ENCODE data around the gene OSBPL5.

Gene OSBPL5

DNA sequence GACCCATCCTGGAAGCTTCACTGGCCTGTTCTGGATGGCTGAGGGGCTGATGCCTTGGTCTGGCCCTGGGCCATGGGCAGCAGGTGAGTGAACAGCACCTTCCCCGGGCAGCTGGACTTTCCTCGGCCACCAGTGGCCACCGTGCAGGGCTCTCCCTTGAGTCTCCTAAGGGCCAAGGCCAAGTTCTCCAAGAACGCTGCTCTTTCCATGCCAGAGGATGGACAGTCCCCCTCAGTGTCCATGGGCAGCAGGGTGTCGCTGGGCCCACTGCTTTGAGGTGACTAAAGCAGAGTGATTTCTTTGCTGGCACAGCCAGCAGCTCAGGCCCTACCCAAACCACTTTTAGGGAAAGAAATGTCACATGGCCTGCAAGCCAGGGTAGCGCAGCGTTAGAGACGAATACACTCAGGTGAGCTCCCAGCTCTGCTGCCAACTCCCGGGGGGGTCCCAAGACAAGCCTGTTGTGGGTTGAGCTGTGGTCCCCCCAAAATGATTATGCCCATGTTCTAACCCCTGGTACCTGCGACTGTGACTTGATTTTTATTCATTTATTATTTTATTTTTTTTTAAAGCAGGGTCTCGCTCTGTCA is 104.6 kb downstream of the OSBPL5 start:
- no peak for DNase-seq (ENCODE audit: extremely low read depth in 1 of 2, low read depth in 1 of 2)

DNA sequence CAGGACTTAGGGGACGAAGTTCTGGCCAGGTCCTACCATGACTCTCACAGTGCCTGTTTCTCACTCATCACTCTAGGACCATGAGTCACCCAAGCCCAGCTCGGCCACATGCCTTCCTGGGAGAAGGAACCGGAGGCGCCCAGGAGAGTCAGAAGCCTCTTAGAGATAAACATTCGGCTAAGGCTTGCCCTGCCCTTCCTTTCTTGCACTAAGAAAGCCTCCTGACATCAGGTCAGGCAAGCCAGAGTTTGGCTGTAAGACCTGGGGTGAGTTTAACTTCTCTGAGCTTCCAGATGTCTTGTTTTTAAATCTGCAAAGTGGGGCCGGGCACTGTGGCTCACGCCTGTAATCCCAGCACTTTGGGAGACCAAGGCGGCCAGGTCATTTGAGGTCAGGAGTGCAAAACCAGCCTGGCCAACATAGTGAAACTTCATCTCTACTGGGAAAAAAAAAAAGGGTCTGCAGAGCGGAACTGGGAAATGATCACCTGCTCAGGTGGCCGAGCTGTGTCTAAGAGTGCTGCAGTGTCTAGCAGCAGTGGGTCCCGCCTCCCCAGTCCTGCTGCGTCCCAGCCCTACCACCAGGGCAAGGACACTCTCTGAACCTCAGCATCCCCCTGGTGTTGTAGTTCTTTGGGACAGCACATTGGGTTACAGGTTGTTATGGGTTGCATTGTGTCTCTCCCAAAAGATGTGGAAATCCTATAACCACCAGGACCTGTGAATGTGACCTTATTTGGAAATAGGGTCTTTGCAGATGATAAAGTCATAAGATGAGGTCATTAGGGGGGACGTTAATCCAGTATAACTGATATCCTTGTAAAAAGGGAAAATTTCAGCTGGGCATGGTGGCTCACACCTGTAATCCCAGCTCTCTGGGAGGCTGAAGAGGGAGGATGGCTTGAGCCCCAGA is 106.1 kb downstream of the OSBPL5 start:
- no peak for DNase-seq (ENCODE audit: extremely low read depth in 1 of 2, low read depth in 1 of 2)

- DNase-seq (ENCODE audit: extremely low read depth in 1 of 2, low read depth in 1 of 2) = peak; percentile 90 to 92
Observed at GRCh38 chr11:3057069-3057963, 107.8 kb downstream of the OSBPL5 start, which contains the start of gene CARS1. Gene CARS1 (minus strand): TSS chr11:3057423. CDS start chr11:3057367, 56 bp downstream.

DNA sequence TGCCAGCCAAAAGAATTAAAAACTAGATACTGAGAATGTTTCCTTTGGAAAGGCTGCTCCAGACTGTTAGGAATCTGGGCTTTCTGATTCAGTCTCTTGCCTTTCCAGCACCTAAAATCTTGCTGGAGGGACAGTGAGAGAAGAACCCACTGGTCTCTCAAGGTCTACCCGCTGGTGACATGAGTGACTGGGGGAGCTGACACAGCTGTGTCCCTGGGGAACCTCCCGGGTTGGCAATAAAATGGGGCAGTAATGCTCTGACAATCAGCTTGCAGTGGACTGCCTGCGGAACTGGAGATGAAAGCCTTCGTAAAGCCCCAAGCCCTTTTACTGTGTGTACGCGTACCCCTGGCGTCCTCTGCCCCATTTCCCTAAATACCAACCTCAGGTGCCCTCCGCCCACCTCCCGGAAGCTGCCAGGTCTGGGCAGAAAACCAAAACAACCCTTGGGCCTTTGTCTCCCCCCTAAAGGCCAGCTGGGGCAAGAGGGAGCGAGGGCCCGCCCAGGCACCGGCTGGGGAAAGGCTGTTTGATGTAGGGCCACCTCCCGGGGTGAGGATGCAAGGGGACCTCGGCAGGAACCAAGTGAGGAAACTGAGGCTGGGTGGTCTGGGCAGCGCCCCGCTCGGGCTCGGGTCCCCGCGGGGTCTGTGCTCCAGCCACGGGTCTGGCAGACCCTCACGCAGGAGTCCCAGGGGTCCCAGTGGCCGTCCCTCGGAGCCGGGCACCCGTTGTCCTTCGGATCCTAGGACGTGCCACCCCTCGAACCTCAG is 108.6 kb downstream of the OSBPL5 start:
- peak in 1 of 2 donors; percentile 14 for DNase-seq (ENCODE audit: extremely low read depth in 1 of 2, low read depth in 1 of 2)

DNA sequence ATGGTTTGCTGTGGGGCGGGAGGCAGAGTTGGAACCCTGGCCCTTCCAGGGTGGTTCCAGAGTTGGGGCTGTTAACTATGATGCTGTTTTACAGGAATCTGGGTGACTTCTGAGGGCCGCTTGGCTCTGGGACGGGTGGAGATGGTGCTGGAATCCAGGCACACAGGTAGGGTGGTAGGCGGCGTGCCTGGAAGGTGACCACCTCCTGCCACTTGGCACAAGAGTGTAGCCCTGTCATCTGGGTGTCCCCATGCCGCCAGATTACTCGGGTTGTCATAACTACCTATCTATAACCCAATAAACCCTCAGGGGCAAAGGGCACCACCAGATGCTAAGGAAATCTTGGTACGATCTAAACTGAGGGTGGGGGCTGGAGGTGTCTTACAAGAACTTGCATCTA is 109.2 kb downstream of the OSBPL5 start:
- no peak for DNase-seq (ENCODE audit: extremely low read depth in 1 of 2, low read depth in 1 of 2)

- no peak for DNase-seq (ENCODE audit: extremely low read depth in 1 of 2, low read depth in 1 of 2)
Observed at GRCh38 chr11:3052567-3052966, 112.5 kb downstream of the OSBPL5 start.

GRCh38 chr11:3052109-3052479 is 113.0 kb downstream of the OSBPL5 start:
- no peak for DNase-seq (ENCODE audit: extremely low read depth in 1 of 2, low read depth in 1 of 2)

DNA sequence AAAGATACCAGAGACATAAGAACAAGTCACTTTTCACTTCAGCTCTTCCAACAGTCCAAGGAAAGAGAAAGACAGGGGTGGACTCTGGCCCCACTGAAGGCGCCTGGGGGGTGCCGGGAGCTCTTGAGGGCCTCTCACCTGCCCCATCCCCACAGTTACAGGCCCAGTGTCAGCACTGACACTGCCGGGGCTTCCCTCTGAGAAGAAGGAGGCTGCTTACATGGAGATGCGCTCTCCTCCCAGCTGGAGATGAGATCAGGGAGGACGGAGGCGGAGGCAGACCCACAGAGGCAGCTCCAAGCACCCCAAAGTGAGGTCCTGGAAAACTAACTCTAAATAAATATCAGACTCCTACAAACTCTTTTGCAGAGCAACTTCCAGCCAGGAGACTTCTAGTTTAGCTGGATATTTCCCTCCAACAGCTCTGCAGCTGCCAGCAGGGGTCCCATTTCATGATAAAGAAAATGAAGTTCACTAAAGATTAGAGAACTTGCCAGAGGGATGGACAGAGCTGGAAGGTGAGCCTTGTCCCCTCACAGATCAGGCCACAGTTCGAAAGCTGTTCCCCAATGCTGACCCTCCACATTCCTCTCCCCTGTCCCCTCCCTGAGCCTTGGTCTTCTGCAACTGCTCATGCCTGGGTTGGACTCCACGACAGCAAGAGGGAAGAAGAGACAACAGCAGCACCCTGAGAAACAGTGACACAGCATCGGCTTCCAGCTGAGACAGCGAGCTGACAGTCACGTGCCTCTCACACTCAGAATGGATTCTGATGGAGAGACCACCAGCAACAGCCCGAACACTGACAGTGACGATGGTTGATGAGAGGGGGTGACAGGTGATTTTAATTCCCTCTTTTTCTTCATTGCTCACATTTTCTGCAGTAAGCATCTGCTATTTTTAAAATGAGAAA is 113.7 kb downstream of the OSBPL5 start:
- no peak for DNase-seq (ENCODE audit: extremely low read depth in 1 of 2, low read depth in 1 of 2)

- DNase-seq (ENCODE audit: extremely low read depth in 1 of 2, low read depth in 1 of 2) = no peak
Observed at GRCh38 chr11:3050386-3051195, 114.5 kb downstream of the OSBPL5 start.

DNA sequence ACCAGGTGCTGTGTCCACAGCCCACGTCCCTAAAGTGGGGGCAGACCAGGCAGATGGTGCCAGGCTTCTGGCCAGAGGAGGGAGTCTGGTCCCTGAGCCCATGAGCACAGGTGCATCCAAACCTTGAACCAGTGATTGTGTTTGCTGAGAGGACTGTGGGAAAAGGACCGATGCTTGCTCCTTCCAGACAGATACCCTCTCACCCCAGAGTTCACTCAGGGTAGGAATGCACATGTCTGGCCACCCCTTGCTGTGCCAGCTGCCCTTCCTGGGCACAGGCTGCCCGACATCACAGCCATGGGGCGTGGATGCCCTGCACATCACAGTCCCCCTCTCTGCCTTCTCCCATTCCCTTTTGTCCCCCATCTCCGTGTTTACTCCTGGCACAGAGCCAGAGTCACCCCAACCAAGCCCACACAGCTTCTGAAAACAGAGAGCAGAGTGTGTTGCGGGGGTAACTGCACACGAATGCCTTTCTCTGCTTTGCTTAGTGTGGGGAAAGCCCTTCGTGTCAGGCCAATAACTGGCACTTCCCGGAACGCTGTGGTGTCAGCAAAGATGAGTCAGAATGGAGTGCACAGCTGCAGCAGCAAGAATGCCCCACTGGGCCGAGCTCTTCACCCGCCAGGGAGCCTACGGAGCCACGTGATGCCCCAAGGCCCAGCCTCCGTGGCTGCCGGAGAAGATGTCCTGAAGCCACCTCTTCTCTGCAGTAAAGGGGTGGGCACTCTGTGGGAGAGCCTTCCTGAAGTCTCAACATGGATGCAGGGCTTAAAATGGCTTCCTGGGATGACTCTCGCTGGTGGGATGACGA is 115.5 kb downstream of the OSBPL5 start:
- peak; percentile 31 to 47 for DNase-seq (ENCODE audit: extremely low read depth in 1 of 2, low read depth in 1 of 2)

GRCh38 chr11:3047637-3048036 is 117.5 kb downstream of the OSBPL5 start:
- no peak for DNase-seq (ENCODE audit: extremely low read depth in 1 of 2, low read depth in 1 of 2)

GRCh38 chr11:3046641-3047040 is 118.5 kb downstream of the OSBPL5 start:
- no peak for DNase-seq (ENCODE audit: extremely low read depth in 1 of 2, low read depth in 1 of 2)

DNA sequence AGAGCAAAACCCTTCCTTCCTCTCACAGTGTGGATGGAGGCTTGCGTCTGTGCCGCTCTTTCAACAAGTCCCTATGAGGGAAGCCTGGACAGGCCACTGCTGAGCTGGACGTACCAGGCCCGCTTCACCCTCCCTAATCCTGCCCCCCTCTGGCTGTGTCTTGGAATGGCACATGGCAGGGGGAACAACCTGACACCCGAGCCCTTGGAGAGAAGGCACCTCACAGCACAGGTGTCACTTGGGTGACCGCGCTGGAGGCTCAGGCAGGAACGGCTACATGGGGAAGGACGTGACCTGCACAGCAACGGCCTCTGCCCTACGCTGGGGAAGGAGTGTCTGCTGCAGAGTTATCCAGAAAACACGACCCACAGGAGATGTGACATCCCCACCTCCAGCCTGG is 118.9 kb downstream of the OSBPL5 start:
- DNase-seq (ENCODE audit: extremely low read depth in 1 of 2, low read depth in 1 of 2) = no peak

DNA sequence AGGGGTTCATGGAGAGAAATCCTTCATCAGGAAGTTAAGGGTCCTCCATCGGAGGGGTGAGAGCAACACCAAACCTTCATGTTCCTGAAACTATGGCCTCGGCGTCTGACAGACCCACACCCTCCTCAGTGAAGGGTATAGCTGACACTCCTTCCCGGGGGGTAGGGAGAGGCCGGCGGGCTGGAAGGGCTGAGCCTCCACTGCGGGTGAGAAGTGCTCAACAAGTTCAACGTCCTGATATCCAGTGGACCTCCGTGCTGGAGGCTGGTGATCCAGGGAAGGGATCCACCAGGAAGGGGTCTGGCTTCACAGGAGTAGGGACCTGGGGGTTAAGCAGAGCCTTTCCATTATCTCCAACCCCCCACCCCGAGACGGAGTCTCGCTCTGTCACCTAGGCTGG is 120.2 kb downstream of the OSBPL5 start:
- DNase-seq (ENCODE audit: extremely low read depth in 1 of 2, low read depth in 1 of 2) = no peak

DNA sequence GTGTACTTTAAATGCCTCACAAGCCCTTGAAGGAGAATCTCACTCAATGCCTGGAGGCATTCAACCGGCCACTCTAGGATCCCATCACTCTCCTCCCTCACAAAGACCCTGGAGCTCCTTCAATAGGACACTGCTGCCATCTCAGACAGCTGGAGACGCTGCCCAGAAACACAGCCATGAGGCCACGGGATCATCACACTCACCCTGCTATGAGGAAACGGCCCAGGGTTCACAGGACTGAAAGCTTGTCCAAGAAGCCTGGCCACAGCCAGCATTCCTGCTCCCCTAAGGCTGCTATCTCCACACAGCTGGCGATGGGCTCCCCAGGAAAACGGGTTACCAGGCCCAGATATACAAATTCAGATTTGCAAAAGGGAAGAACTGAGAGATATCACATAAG is 121.1 kb downstream of the OSBPL5 start:
- DNase-seq (ENCODE audit: extremely low read depth in 1 of 2, low read depth in 1 of 2) = no peak

- DNase-seq (ENCODE audit: extremely low read depth in 1 of 2, low read depth in 1 of 2) = no peak
Observed at GRCh38 chr11:3043315-3043871, 121.7 kb downstream of the OSBPL5 start.

DNA sequence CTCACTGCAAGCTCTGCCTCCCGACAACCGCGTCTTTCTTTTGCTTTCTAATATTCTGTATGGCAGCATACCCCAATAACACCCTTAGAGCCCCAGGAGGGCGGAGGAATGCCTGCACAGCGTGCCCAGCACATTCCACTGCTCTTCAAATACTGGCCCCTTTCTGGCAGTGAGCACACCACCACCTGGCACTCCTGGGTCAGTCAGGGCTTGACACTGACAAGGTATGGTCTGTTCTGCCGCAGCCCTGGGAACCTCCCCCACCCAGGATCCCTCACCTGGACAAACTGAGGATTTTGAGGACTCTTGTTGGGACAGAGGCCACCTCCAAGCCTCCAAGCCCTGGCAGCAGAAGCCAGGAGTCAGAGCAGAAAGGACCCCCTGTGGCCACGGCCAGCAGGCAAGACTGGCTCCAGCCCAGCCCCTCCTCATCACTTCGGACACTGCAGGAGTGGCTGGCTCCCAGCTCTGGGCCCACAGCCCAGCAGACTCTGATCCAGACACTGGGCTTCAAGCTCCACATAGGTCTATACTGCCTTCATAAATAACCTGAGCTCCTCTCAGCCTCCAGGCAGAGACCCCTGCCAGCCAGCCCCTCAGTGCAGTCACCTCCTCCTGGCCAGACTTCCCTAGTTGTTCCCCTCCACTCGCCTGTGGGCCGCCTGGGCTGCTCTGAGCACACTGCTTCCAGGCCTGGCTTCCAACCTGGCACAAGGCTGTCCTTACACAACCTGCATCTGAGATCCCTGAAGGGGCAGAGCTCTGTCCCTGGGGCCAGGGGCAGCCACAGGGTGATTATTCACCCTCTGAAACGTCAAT is 122.4 kb downstream of the OSBPL5 start:
- DNase-seq (ENCODE audit: extremely low read depth in 1 of 2, low read depth in 1 of 2) = no peak
